NB4 (cell line): ENCODE measurements around the gene CUL3.

ENCODE experiments used
- DNase-seq: peaks from one replicate; pipeline ENCODE4 v3.0.0; 2010; ENCODE audit warnings: low read depth
- H3K4me3 ChIP-seq: one replicate; pipeline ENCODE4 v1.5.1; 2011; ENCODE audit warnings: mild to moderate bottlenecking, low read depth, low read length, moderate library complexity
- CTCF ChIP-seq: IDR thresholded peaks from one replicate; pipeline ENCODE4 v1.5.1; 2012; ENCODE audit warnings: low read depth, low read length
- MAX ChIP-seq: IDR thresholded peaks from 2 replicates; pipeline ENCODE4 v1.6.1; 2011; ENCODE audit warnings: low read depth, low read length
- MYC ChIP-seq: IDR thresholded peaks from 2 replicates; pipeline ENCODE4 v1.6.1; 2011; ENCODE audit warnings: low read depth, low read length
- POLR2A ChIP-seq: IDR thresholded peaks from 2 replicates; pipeline ENCODE4 v1.6.1; 2011; ENCODE audit warnings: mild to moderate bottlenecking; ENCODE audit not compliant: insufficient read length; ENCODE audit errors: extremely low read depth

The CUL3 gene

GRCh38 chr2:224574423-224575084 is 10.6 kb downstream of the CUL3 start:
- no peak for TF ChIP-seq CTCF
- TF ChIP-seq MYC: no peak
- TF ChIP-seq MAX: no peak
- TF ChIP-seq POLR2A: no peak
- DNase-seq: no peak
- H3K4me3 ChIP-seq: no peak overlapping the region

GRCh38 chr2:224573724-224574123 is 11.4 kb downstream of the CUL3 start:
- DNase-seq: no peak
- no peak overlapping the region for H3K4me3 ChIP-seq
- no peak for TF ChIP-seq MAX
- no peak for TF ChIP-seq POLR2A
- no peak for TF ChIP-seq MYC
- no peak for TF ChIP-seq CTCF

- DNase-seq: no peak
- TF ChIP-seq MYC: no peak
- no peak for TF ChIP-seq CTCF
- TF ChIP-seq POLR2A: no peak
- TF ChIP-seq MAX: no peak
- no peak overlapping the region for H3K4me3 ChIP-seq
Measured at GRCh38 chr2:224572338-224572737, 12.8 kb downstream of the CUL3 start.

- H3K4me3 ChIP-seq: no peak overlapping the region
- no peak for DNase-seq
Measured at GRCh38 chr2:224570328-224570993, 14.7 kb downstream of the CUL3 start.

GRCh38 chr2:224569654-224570053 is 15.5 kb downstream of the CUL3 start:
- TF ChIP-seq POLR2A (no peak), MAX (no peak), CTCF (no peak), MYC (no peak)
- DNase-seq: no peak
- no peak overlapping the region for H3K4me3 ChIP-seq

More at GRCh38 chr2:224570328-224570993, 14.7 kb downstream of the CUL3 start:
- TF ChIP-seq MAX: no peak
- no peak for TF ChIP-seq MYC
- TF ChIP-seq CTCF: no peak
- no peak for TF ChIP-seq POLR2A
